ENCODE data around the gene RAD21L1.

Gene RAD21L1

GRCh38 chr20:1274485-1275311 lies 48.9 kb downstream of the RAD21L1 start:
- no peak for DNase-seq

GRCh38 chr20:1275919-1276318 lies 50.1 kb downstream of the RAD21L1 start:
- DNase-seq: no peak

DNA sequence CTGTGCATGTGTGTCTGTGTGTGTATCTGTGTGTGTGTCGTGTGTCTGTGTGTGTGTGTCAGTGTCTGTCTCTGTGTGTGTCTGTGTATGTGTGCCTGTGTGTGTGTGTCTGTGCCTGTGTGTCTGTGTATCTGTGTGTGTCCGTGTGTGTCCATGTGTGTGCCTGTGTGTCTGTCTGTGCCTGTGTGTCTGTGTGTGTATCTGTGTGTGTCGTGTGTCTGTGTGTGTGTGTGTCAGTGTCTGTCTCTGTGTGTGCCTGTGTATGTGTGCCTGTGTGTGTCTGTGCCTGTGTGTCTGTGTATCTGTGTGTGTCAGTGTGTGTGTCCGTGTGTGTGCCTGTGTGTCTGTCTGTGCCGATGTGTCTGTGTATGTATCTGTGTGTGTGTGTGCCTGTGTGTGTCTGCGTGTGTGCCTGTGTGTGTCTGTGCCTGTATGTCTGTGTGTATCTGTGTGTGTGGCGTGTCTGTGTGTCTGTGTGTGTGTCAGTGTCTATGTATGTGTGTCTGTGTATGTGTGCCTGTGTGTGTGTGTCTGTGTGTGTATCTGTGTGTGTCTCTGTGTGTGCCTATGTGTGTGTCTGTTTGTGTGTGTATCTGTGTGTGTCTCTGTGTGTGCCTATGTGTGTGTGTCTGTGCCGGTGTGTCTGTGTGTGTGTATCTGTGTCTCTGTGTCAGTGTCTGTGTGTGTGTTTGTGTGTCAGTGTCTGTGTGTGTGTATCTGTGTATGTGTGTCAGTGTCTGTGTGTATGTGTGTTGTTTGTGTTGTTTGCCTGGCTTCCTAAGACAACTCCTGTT lies 51.9 kb downstream of the RAD21L1 start:
- DNase-seq: no peak

- DNase-seq: no peak
Measured at GRCh38 chr20:1278993-1279392, 53.1 kb downstream of the RAD21L1 start.

DNA sequence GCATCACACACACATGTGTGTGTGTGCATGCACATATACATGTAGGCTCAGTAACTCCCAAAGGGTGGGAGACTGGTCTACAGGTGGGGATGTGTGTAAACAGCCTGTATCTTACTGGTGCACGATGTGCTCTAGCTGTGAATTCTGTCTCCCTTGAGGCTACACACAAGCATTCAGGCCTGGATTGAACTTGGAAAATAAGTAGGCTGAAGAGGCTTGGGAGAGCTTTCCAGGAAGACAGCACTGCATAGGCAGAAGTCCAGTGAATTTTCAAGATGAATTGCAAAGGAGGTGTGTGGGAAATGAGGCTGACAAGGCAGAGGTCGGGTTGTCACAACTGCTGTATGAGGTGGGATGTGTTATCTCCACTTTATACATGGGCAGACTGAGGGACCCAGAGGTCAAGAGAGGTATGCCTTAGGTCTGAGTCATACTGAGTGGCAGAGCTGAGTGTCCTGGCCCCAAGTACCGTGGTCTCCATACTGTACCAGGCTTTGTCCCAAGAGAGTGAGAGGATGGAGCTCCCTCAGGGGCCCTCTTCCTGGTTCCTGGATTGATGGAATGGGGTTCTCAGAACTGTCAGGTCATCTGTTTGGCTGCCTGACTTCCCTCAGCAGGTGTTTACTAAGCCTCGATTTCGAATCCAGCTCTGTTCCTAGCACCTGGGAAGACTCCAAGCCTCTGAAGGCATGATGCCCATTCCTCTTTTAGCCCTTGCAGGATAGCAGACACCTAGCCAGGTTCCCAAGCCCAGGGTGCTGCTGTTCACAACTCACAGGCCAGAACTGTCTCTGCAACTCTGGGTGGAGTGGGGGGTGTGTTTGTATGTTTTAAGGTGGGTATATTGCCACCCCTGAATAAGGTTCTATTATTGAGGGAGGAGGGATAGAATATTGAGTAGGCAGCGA lies 54.6 kb downstream of the RAD21L1 start:
- no peak for DNase-seq

DNA sequence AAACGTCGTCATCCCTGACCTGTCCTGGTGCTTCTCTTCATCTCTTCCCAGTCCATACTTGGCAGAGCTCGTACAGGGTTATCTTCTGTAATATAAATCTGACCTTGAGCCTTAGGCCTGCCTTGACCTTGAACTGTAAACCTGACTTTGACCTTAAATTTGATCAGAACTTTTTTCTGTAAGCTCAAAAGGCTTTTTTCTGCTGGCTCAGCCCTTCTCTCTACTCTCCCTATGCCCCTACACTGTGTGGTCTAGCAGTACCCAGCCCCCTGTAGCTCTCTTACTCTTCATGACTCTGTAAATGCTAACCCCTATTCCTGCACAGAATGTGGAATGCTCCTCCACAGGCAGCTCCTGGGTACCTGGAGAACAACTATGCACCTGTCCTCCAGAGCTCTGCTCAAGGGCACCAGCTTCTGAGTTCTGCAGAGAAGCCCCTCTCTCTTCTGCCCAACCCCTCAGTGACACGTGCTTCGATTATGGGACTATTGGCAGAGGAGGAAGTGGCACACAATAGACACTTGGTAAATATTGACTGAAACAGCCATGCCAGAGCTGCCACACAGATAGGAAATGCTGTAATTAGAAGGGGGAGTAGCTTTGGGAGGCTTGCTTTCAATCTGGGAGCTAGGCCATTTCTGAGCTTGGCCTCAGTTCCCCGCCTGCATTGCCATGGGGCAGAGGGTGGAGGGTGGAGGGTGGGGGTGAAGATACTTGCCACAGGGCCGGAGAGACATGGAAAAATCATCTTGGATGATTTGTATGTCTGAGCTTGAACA lies 55.6 kb downstream of the RAD21L1 start:
- DNase-seq: no peak

DNA sequence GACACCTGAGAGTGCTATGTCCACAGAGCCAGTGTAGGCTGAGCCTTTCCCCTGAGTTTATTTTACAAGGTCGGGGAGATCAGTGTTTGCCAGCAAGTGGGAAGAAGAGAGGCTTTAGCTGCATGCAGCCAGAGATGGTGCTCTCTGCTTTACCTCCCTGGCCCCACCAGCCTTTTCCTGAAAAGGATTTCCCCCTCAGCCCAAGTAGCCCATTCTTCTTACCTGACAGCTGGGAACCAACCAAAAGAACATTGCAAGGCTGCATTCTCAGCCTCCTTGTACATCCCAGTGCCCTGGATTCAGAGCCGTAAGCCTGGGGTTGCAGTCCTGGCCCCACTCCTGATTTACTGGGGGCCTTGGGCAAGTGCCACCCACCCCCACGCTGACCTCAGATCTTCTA lies 57.1 kb downstream of the RAD21L1 start:
- no peak for DNase-seq

- DNase-seq: no peak
Measured at GRCh38 chr20:1283522-1284510, 58.0 kb downstream of the RAD21L1 start.

GRCh38 chr20:1286267-1287024 lies 60.6 kb downstream of the RAD21L1 start:
- peak; percentile 7 for DNase-seq

DNA sequence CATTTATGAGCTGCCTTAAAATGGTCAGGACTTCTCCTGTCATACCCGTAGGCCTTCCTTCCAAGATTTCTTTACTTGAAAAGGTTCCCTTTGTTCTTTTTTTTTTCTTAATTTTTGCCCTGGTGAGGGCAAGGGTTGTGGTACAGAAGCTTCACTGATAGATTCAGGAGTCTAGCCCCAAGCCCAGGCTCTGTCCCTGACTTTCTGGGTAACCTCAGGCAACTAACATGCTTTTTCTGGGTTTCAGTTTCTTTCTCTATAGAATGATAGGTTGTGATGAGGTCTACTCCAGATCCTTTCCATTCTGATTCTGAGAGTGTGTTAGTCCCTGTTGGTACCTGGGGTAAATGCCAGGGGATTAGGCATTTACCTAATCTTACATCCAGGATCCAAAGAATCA lies 61.5 kb downstream of the RAD21L1 start:
- DNase-seq: no peak

GRCh38 chr20:1287787-1288569 lies 62.1 kb downstream of the RAD21L1 start:
- no peak for DNase-seq

DNA sequence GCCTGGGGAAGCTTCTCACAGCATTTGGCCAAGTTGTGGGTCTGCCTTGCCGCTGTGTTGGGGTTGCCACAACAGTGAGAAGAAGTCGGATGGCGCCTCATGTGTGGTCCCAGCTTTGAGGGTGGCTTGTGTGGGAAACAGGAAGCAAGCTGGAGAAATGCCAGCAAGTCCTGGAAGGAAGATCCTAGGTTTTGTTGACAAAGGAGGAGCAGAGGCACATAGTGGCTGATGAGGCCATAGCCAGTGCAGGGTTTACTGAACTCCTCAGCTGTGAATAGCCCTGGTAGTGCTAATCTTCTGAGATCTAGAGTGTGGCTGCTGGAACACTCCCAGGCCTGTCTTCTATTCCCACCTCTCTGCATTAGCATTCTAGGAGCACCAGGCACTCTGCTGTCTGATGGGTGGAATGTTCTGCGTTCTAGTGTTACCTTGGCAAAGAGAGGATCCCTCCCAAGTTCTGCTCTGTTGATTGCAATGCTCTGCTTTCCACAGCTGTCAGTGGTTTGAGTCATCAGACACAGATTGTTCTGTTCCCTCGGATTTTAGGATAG lies 65.4 kb downstream of the RAD21L1 start:
- DNase-seq: no peak

DNA sequence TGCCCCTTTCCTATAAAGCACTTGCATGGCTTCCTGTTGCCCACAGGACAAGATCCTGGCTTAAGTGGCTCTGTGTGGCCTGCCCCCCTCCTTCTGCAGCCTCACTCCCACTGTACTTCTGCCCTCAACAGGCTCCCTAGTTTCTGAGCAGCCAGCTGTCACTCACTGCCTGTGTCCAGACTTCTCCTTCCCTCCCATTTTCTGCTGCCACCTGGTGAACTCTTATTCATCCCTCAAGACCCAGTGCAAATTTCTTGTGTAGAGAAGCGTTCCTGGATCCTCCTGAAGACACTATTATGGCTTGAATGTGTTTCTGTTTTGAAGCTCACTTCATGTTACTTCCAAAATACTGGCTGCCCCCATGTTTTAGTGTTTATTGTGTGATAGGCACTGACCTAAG lies 66.8 kb downstream of the RAD21L1 start:
- no peak for DNase-seq

- DNase-seq: no peak
Measured at GRCh38 chr20:1293641-1294379, 68.0 kb downstream of the RAD21L1 start.

GRCh38 chr20:1294497-1294896 lies 68.7 kb downstream of the RAD21L1 start:
- DNase-seq: no peak

DNA sequence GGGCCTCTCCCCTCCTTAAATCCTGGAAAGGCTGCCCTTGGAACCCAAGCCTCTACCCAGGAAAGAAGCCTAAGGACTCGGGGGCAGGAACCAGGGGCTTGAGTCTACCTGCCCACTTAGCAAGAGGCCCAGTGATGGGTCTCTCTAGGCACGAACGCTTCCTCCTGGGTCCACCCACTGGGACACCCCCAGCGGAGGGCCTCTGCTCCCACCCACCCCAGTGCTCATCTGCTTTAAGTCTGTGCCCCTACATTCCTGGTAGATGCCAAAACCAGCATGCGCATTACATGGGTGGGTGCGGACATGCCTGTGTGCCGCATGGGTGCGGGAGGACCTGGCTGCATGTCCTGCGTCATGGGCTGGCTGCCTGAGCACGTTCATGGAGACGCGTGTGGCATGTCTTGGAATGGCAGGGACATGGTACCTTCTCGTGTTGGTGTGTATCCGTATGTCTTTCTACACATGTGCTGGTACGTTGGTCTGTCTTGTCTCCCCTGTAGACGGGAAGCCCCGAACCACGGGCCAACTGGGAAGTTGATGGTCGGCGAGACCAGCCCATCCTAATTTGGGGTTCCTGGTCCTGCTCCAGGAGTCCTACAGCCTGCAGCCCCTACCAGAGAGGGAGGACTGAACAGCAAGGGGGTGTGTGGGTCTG lies 69.6 kb downstream of the RAD21L1 start:
- no peak for DNase-seq

- no peak for DNase-seq
Measured at GRCh38 chr20:1296117-1296610, 70.3 kb downstream of the RAD21L1 start.

DNA sequence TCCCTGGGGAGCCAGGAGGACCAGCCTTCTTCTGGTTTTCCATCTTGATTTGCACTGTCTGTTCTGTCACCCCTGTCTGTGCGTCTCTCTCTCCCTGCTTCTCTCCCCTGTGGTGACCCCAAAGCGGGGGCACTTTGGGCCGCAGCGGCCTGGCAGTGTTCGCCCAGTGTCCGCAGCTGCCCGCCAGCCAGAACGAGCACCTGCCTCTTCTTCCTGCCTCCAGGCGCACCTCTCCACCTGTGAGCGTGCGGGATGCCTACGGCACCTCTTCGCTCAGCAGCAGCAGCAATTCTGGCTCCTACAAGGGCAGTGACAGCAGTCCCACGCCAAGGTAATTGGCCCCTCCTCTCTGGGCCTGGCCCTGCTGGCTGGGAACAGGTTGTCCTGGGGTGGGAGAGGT lies 71.1 kb downstream of the RAD21L1 start:
- no peak for DNase-seq
